K562 treated with DMSO at 1 percent for 48 hours (cell line): Measurements from ENCODE around the gene ELMOD3. TPM values are rescaled to one million over a fixed set of nuclear protein-coding genes. Genes with fewer than 3 reads are reported as not detected.

Experiments used
- total RNA-seq: library from RNA; unstranded; fragments of 300-600 nt; gene quantifications from 2 replicates; pipeline ENCODE4 v1.2.3, GENCODE V29; 2022; ENCODE audit warnings: low replicate concordance; ENCODE audit errors: extremely low read depth

The ELMOD3 gene
- not detected in 2 replicates for total RNA-seq

GRCh38 chr2:85354286-85355072, at the start of gene ELMOD3, which contains the start of gene RETSAT:
Gene ELMOD3, plus strand, starts transcription at chr2:85354769. Its CDS starts 2,430 bp downstream, at chr2:85357199.
Gene RETSAT, minus strand, starts transcription at chr2:85354528. Its CDS starts 21 bp downstream, at chr2:85354507.

DNA sequence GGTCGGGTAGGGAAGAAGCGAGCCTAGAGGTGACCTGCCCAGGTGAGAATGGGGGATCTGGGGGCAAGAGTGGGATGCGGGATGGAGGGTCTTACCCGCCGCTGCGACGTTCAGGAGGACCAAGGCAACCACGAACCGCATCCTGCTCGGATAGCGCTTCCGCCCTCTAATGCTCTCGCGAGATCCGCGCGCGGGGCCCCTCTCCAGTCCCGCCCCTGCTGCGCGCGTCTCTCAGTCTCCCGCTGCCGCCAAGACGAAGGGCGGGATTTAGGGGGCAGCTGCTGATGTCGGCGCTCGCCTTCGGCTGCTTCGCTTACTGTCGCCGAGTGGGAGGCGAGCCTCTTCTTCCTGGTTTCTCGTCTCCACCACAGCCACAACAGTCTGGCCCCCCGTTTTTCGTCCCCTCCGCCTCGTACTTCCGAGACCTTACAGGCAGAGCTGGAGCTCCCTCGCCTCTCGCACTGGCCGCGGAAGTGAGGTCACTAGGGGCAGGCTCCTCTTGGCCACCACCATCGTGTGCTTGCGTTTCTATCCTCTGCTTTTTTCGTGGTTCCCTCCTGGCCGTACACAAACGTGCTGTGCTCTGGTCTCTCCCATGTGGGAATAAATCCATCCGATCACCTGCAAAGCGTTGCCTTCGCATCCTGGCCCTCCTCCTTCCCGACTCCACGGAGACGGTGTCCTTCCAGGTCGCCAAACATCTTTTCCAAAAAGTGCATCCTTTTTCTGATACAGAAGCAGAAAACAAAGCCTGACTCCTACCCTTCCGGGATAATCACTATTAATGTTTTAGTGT, 26.5 kb upstream of the ELMOD3 start, which contains the start of gene TGOLN2:
TGOLN2 (minus strand) TSS at position 168 of the 796 bp plus-strand sequence; CDS start at position 141, 27 bp downstream.

DNA sequence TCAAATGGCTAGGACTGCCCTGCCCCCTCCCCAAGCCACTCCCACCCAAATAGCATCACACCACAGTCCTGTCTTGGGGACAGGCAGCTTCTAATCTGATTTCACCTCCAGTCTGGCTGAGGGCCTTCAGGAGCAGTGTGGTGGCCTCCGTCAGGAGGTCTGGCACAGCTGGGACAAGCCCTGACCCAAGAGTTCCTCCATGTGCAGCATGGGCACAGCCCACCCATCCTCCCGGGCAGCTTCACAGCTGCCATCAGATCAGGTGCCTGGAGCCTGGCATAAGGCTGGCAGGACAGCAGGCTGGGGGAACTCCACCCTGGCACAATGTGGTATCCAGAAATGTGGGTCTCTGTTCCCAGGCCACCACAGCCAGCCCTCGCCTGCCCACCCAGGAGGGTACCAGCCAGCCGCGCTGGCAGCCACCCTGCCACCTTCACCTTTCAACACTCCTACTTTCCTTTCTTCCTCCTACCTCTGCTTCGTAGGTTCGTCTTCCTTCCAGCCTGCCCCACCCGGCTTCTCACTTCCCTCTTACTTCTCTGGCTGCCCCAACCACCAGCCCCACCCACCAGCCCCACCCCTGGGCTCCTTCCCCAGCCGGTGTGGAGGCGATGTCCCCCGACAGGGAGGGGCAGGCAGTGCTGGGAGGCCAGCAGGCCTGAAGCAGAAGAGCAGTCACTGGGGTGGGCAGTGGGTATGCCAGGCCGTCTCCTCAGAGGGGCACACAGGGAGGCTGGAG, 55.4 kb downstream of the ELMOD3 start, which contains the start of gene CAPG:
CAPG (minus strand) TSS at position 522 of the 739 bp plus-strand sequence. CDS start 8,221 bp downstream, outside the sequence.

GRCh38 chr2:85418132-85419008, 63.8 kb downstream of the ELMOD3 start, which contains the start of gene SH2D6:
Gene SH2D6, plus strand, starts transcription at chr2:85418714. Its CDS starts 10,752 bp downstream, at chr2:85429466.

Other genes starting within 250 kb of the ELMOD3 start
- not detected in 2 replicates for gene TCF7L1, start 221.4 kb upstream of the ELMOD3 start, total RNA-seq
- 93.1 TPM in 1 of 2 replicates, not detected in the other for gene TGOLN2, start 26.8 kb upstream of the ELMOD3 start, total RNA-seq
- 438 TPM in 1 of 2 replicates, not detected in the other for gene RETSAT, start 241 bp upstream of the ELMOD3 start, total RNA-seq
- gene CAPG, start 55.6 kb downstream of the ELMOD3 start, total RNA-seq, result not detected in 2 replicates
- gene SH2D6, start 63.9 kb downstream of the ELMOD3 start, total RNA-seq, result not detected in 2 replicates
- gene MAT2A, start 184.4 kb downstream of the ELMOD3 start, total RNA-seq, result not detected in 2 replicates
- gene GGCX, start 206.7 kb downstream of the ELMOD3 start, total RNA-seq, result not detected in 2 replicates
- not detected in 2 replicates for gene VAMP8, start 222.8 kb downstream of the ELMOD3 start, total RNA-seq
- not detected in 2 replicates for gene VAMP5, start 229.7 kb downstream of the ELMOD3 start, total RNA-seq
- gene RNF181, start 241.0 kb downstream of the ELMOD3 start, total RNA-seq, result not detected in 2 replicates
- not detected in 2 replicates for gene TMEM150A, start 247.9 kb downstream of the ELMOD3 start, total RNA-seq